ENCODE data around the gene FCER1G. TPM values are rescaled to one million over a fixed set of nuclear protein-coding genes. Genes with fewer than 3 reads are reported as not detected.
A peak's percentile ranks its signal among the peaks of the same experiment; 100 is the strongest.

FCER1G gene
- total RNA-seq, 2 experiments from 2014 or later: 2.0 TPM

- intact Hi-C loops (cut with DNase I, micrococcal nuclease): loop anchor here in 1 of 2 experiments (2.0 kb wide), 1 partner anchor 31 kb away; no protein-coding TSS in a partner anchor
- POLR2A ChIA-PET: interaction anchor here (1.7 kb wide), 1 partner anchor 18 kb away, joined by 7 read pairs; no protein-coding TSS in a partner anchor
- Histone ChIP-seq H3K9me3 (ENCODE audit: control insufficient read depth in 1 of 2, insufficient read depth in 1 of 2, low read length in 2 of 2) (no peaks in the 10 kb centered on the region), H3K4me1 (ENCODE audit: insufficient read depth, low read length) (peaks cover 57% of the 10 kb centered on the region), H3K27me3 (ENCODE audit: control insufficient read depth in 1 of 2, insufficient read depth in 2 of 2, low read length in 2 of 2) (no peaks in the 10 kb centered on the region), H3K4me3 (ENCODE audit: low read length) (no peak overlapping the region), H3K27ac (ENCODE audit: low read depth in 1 of 2, low read length in 2 of 2) (peak overlapping the region in 1 of 2 donors; percentile 86), H3K36me3 (ENCODE audit: insufficient read depth, low read length) (peaks cover 14% of the 10 kb centered on the region)
- Mint-ChIP-seq H3K36me3 (ENCODE audit: low read depth) (peaks cover 20% of the 10 kb centered on the region), H3K27ac (peak overlapping the region; percentile 95), H3K4me1 (ENCODE audit: low read depth) (peaks cover 54% of the 10 kb centered on the region), H3K9me3 (no peaks in the 10 kb centered on the region), H3K27me3 (no peaks in the 10 kb centered on the region), H3K4me3 (peak overlapping the region; percentile 70)
- no peak for TF ChIP-seq CTCF (IDR thresholded peaks at IDR 0.05)
- DNase-seq (no peak), ATAC-seq (ENCODE audit: poor library complexity) (no peak)
- CTCF ChIA-PET: no interaction called here
Measured at GRCh38 chr1:161199506-161200139, 15.5 kb upstream of the FCER1G start.

- ATAC-seq (ENCODE audit: poor library complexity) (no peak), DNase-seq (peak in 4 of 14 experiments; percentile 31 to 70 (median 40))
- no peaks in the 10 kb centered on the region for H3K27me3 Mint-ChIP-seq
- POLR2A ChIA-PET: interaction anchor here (2.5 to 5.0 kb wide), 6 partner anchors 13 to 189 kb away, joined by 20 to 95 read pairs (median 58); partner anchors contain the start of genes PPOX, SDHC and TOMM40L
- H3K4me1 Mint-ChIP-seq (ENCODE audit: low read depth): peaks cover 52% of the 10 kb centered on the region
- H3K36me3 Mint-ChIP-seq (ENCODE audit: low read depth): peaks cover 26% of the 10 kb centered on the region
- peak overlapping the region; percentile 40 to 86 for H3K27ac ChIP-seq (ENCODE audit: low read depth in 1 of 2, low read length in 2 of 2)
- H3K4me3 ChIP-seq (ENCODE audit: low read length): no peak overlapping the region
- H3K4me1 ChIP-seq (ENCODE audit: insufficient read depth, low read length): peaks cover 52% of the 10 kb centered on the region
- no peaks in the 10 kb centered on the region for H3K9me3 ChIP-seq (ENCODE audit: control insufficient read depth in 1 of 2, insufficient read depth in 1 of 2, low read length in 2 of 2)
- H3K4me3 Mint-ChIP-seq: peak overlapping the region; percentile 57
- TF ChIP-seq CTCF (IDR thresholded peaks at IDR 0.05): no peak
- no peaks in the 10 kb centered on the region for H3K9me3 Mint-ChIP-seq
- CTCF ChIA-PET: interaction anchor here (1.0 to 4.5 kb wide), 4 partner anchors 8 to 91 kb away, joined by 3 to 43 read pairs (median 8); partner anchors contain the start of genes TOMM40L and UFC1
- peaks cover 20% of the 10 kb centered on the region for H3K36me3 ChIP-seq (ENCODE audit: insufficient read depth, low read length)
- peak overlapping the region; percentile 95 for H3K27ac Mint-ChIP-seq
- intact Hi-C loops (cut with DNase I, micrococcal nuclease): no loop called here
- H3K27me3 ChIP-seq (ENCODE audit: control insufficient read depth in 1 of 2, insufficient read depth in 2 of 2, low read length in 2 of 2): no peaks in the 10 kb centered on the region
Measured at GRCh38 chr1:161200421-161200991, 14.6 kb upstream of the FCER1G start.

- peak overlapping the region; percentile 85 to 86 for H3K27ac ChIP-seq (ENCODE audit: low read depth in 1 of 2, low read length in 2 of 2)
- peaks cover 46% of the 10 kb centered on the region for H3K4me1 ChIP-seq (ENCODE audit: insufficient read depth, low read length)
- intact Hi-C loops (cut with DNase I, micrococcal nuclease): no loop called here
- peak in 2 of 14 experiments; percentile 30 to 45 for DNase-seq
- no peaks in the 10 kb centered on the region for H3K27me3 Mint-ChIP-seq
- H3K4me1 Mint-ChIP-seq (ENCODE audit: low read depth): peaks cover 60% of the 10 kb centered on the region
- peak overlapping the region; percentile 95 for H3K27ac Mint-ChIP-seq
- TF ChIP-seq CTCF (IDR thresholded peaks at IDR 0.05): no peak
- no peak for ATAC-seq (ENCODE audit: poor library complexity)
- H3K36me3 ChIP-seq (ENCODE audit: insufficient read depth, low read length): peaks cover 27% of the 10 kb centered on the region
- peaks cover 33% of the 10 kb centered on the region for H3K36me3 Mint-ChIP-seq (ENCODE audit: low read depth)
- POLR2A ChIA-PET: interaction anchor here (0.6 to 5.0 kb wide), 30 partner anchors 9 to 938 kb away, joined by 3 to 95 read pairs (median 8); partner anchors contain the start of genes APOA2, ARHGAP30, B4GALT3 and DCAF8
- no peaks in the 10 kb centered on the region for H3K9me3 ChIP-seq (ENCODE audit: control insufficient read depth in 1 of 2, insufficient read depth in 1 of 2, low read length in 2 of 2)
- peak overlapping the region; percentile 99 for H3K4me3 Mint-ChIP-seq
- peak overlapping the region; percentile 66 for H3K4me3 ChIP-seq (ENCODE audit: low read length)
- no peaks in the 10 kb centered on the region for H3K9me3 Mint-ChIP-seq
- no peaks in the 10 kb centered on the region for H3K27me3 ChIP-seq (ENCODE audit: control insufficient read depth in 1 of 2, insufficient read depth in 2 of 2, low read length in 2 of 2)
- CTCF ChIA-PET: interaction anchor here (1.0 to 4.5 kb wide), 9 partner anchors 8 to 181 kb away, joined by 3 to 43 read pairs (median 5); partner anchors contain the start of genes PPOX, TOMM40L and UFC1
Measured at GRCh38 chr1:161200992-161201835, 13.9 kb upstream of the FCER1G start.

Data from CD4-positive, alpha-beta T cell (primary cell).